HG03342 (cell line): ENCODE results near the gene PMPCB.

ENCODE experiments used
- ATAC-seq: cut with Tn5 transposase; IDR thresholded peaks from one replicate; pipeline ENCODE4 v1.9.1; 2021; ENCODE audit warnings: mild to moderate bottlenecking, moderate library complexity; ENCODE audit not compliant: unreplicated experiment

PMPCB gene

GRCh38 chr7:103325744-103326143 lies 28.5 kb downstream of the PMPCB start:
- ATAC-seq, result no peak

GRCh38 chr7:103336761-103337160 lies 39.5 kb downstream of the PMPCB start:
- no peak for ATAC-seq

- ATAC-seq, result no peak
Observed at GRCh38 chr7:103338864-103339263, 41.6 kb downstream of the PMPCB start.

DNA sequence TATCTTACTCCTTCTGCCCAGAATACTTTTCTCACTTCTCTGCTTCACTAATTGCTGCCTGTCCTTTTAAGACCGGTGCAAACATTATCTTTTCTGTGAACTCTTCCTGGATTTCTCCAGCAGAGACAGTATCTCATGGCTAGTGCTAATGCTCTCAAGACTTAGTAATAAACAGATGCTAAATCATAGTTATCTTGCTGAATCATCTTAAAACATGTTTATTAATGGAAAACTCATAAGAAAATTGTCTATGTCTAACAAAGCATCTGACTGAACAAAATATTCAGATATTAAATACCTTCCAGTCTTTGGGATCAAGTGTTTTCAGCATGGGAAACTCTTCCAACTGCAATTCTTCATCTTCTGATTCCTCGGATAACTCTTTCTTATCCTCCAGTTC lies 44.2 kb downstream of the PMPCB start:
- no peak for ATAC-seq

GRCh38 chr7:103343332-103343731 lies 46.1 kb downstream of the PMPCB start:
- no peak for ATAC-seq

GRCh38 chr7:103343758-103344452 lies 46.7 kb downstream of the PMPCB start:
- ATAC-seq, result peak; percentile 14

- peak; percentile 74 for ATAC-seq
Observed at GRCh38 chr7:103344453-103345149, 47.4 kb downstream of the PMPCB start, which contains the start of gene DNAJC2. DNAJC2 (minus strand) TSS chr7:103344767; CDS start chr7:103344622, 145 bp downstream.

GRCh38 chr7:103346396-103346795 lies 49.2 kb downstream of the PMPCB start:
- no peak for ATAC-seq

GRCh38 chr7:103347507-103348267 lies 50.5 kb downstream of the PMPCB start, which contains the start of gene PSMC2:
PSMC2 (plus strand) TSS chr7:103347643; CDS start chr7:103347712, 69 bp downstream.
- peak; percentile 74 for ATAC-seq

DNA sequence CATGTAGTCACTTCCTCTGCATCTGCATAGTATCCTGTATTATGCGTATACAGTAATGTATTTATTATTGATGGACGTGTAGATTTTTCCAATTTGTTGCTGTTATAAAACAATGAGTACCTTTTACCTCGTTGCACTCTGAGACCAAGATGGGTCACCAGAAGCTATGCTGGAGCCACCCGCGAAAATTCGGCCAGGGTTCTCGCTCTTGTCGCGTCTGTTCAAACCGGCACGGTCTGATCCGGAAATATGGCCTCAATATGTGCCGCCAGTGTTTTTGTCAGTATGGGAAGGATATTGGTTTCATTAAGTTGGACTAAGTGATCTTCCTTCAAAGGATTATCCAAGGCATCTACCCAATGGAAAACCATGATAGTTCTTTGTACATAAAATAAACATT lies 51.2 kb downstream of the PMPCB start:
- ATAC-seq, result no peak

- no peak for ATAC-seq
Observed at GRCh38 chr7:103348959-103349358, 51.7 kb downstream of the PMPCB start.

GRCh38 chr7:103349805-103350204 lies 52.6 kb downstream of the PMPCB start:
- no peak for ATAC-seq
